Stimulated activated CD8-positive, alpha-beta memory T cell treated with anti-CD3 and anti-CD28 coated beads, Interleukin-7, amount 100 ng/mL, for 48 hours (primary cell): ENCODE data around the gene SEC61A2.
A peak's percentile ranks its signal among the peaks of the same experiment; 100 is the strongest.
"Not testable (repeated sequence)": the region's sequence is repeated elsewhere in the genome, so short reads cannot be mapped to it uniquely, and the experiment has no call there.

Experiments
- DNase-seq, 2 donors: peaks; one replicate each; pipeline ENCODE4 v3.0.0-alpha.2; 2020; ENCODE audit warnings: low read depth in 1 of 2; ENCODE audit errors: extremely low read depth in 1 of 2

SEC61A2 gene

GRCh38 chr10:12158111-12158510 lies 28.6 kb downstream of the SEC61A2 start:
- DNase-seq: no peak

- DNase-seq: no peak
These were observed 31.2 kb downstream of the SEC61A2 start for GRCh38 chr10:12160664-12161063.

DNA sequence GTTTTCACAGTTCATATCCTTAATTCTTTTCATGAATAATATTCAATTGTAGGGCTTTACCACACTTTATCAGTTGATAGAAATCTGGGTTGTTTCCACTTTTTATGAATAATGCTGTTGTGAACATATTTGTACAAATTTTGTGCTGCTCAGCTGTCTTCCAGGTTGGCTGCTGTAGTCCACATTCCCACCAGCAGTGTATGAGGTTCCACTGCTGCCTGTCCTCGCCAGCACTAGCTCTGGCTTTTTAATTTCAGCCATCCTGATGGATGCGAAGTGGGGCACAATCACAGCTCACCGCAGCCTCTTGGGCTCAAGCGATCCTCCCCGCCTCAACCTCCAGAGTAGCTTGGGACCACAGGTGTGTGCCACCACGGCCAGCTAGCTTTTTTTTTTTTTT lies 33.5 kb downstream of the SEC61A2 start:
- no peak for DNase-seq

DNA sequence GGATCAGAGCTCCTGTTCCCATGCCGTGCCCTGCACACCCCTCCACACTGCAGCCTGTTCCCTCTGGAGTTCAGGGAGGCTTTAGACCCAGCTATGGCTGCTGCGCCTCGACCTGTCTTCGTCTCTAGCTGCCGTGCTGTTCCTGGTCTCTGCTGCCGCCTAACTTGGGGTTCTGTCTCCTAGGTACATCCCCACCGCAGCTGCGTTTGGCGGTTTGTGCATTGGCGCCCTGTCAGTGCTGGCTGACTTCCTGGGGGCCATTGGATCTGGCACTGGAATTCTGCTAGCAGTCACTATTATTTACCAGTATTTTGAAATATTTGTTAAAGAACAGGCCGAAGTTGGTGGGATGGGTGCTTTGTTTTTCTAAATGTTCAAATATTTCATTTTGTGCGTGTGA lies 34.6 kb downstream of the SEC61A2 start:
- DNase-seq: no peak

DNA sequence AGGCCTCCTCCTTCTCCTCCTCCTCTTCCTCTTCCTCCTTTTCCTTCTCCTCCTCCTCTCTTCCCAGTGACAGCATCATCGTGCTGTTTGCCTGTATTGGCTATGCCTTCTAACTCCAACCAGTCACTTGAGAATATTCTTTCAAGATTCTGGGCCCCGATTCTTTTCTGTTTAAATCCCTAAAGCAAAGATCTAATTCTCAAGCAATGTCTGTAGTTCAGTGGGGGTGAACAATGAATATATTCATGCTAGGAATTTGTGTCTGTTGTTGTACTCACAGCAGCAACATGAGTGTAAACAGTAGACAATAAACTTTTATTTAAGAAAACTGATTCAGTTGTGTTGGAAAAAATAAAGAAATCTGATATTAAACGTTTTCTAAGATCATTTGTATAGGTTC lies 35.6 kb downstream of the SEC61A2 start:
- no peak for DNase-seq

- no peak for DNase-seq
These were observed 36.7 kb downstream of the SEC61A2 start for GRCh38 chr10:12165999-12166775.

DNA sequence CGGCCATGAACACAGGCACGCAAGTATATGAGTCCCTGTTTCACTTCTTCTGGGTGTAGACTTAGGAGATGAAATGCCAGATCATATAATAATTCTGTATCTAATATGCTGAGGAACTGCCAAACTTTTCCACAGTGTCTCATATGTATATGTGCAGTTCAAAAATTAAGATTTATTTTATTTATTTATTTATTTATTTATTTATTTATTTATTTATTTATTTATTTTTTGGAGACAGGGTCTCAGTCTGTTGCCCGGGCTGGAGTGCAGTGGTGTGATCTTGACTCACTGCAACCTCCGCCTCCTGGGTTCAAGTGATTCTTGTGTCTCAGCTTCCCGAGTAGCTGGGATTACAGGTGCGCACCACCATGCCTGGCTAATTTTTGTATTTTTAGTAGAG lies 42.0 kb downstream of the SEC61A2 start:
- DNase-seq: not testable (repeated sequence)

DNA sequence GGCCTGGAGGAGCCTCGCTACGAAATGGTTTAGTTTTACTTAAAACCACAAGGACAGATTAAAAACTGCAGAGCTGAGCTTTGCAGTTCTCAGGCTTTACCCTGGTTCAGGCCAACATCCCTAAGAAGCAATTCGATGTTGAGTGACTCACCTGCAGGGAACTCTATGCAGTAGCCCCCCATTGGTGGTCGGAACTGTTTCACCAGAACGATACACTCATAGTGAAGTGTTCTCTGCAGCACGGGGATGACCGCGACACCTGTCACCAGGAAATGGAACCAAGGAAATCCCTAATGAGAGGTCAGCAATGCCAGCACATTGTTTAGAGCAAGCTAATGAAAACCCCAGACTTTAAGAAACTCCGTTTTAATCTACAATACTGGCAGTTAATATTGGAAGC lies 48.2 kb downstream of the SEC61A2 start:
- DNase-seq: peak in 1 of 2 donors; percentile 60

- DNase-seq: no peak
These were observed 50.2 kb downstream of the SEC61A2 start for GRCh38 chr10:12179606-12180170.

DNA sequence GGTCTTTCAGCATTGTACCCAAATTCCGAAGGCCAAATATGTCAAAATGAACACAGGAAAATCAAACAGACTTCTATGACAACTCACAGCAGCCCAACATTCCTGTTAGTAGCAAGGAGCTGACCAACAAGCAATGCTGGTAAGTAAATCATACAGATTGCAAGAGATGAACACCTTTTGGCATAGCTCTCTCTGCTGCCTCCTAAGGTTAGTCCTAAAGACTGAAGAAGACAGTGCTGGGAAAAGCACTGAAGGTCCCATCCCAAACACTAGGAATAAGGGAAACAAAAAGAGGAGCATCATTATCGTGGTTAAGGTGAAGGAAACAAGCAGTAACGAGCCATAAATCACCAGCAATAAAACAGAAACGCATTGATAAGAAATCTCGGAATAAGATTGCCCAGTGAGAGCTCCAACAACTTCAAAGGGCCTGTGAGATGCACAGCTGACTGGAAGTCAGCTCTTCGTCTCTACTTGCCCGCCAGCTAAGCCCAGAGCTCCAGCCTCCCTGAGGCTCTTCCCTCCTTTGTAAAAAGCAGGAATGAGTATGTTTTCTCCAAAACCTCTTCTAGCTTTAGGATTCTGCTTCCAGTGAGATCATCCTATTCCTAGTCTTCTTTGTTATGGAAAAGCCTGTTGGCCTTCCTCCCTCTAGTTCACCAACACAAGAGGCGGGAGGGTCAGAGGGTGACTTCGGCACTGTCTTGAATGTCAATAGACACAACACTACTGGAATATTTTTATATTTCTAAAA lies 50.9 kb downstream of the SEC61A2 start:
- no peak for DNase-seq

DNA sequence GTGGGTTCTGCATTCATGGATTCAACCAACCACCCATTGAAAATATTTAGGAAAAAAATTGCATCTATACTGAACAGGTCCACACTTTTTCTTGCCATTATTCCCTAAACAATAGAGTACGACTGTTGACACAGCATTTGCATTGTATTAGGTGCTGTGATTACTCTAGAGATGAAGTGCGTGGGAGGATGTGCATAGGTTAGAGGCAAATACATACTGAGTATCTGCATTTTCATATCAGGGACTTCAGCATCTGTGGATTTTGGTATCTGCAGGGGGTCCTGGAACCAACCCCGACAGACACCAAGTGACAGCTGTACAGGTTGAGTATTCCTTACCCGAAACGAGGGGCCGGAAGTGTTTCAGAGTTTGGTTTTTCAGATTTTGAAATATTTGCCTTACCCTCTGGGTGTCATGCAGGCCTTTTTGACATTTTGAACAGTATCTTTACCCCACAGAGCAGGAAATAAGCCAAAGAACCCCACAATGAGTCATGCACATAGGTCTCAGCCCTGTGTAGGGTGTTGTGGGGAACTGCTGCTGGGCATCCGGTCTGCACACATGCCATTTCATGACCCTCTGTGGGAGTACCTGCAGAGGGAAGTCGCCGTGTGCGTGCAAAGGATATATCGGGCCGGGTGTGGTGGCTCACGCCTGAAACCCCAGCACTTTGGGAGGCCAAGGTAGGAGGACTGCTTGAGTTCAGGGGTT lies 51.7 kb downstream of the SEC61A2 start:
- DNase-seq: peak; percentile 54 to 79

DNA sequence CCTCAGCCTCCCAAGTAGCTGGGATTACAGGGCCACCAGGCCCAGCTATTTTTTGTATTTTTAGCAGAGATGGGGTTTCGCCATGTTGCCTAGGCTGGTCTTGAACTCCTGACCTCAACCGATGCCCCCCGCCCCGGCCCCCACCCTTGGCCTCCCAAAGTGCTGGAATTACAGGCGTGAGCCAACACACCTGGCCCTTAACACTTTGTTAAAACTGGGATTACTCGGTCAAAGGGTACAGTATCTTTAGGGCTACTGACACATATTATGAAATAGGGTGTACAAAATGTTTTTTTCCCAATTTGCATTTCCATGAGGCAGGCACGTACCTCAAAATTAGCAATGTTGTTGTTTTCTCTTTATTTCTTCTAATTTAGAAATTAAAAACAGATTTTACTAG lies 54.7 kb downstream of the SEC61A2 start:
- DNase-seq: no peak

- DNase-seq: peak in 1 of 2 donors; percentile 19
These were observed 56.8 kb downstream of the SEC61A2 start for GRCh38 chr10:12186323-12186722.

- DNase-seq: no peak
These were observed 57.9 kb downstream of the SEC61A2 start for GRCh38 chr10:12187321-12187905.

GRCh38 chr10:12188656-12189055 lies 59.2 kb downstream of the SEC61A2 start:
- DNase-seq: no peak

DNA sequence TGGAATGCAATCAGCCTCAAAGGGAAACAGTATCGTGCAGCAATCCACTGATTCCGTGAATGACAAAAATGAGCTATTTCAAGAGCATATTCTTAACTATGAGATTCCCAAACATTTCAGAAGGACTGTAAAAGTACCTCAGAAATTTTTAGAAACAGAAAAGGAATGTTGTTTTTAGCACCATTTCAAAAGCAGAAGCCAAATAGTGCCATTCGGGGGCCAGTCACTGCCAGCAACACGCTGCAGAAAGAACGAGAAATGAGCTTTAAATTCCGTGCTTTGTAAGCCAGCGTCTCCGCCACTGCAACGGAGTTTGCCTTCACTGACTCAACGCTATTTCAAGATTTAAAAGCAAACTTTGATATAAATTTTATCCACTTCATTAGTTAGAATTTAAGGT lies 59.9 kb downstream of the SEC61A2 start:
- DNase-seq: no peak

DNA sequence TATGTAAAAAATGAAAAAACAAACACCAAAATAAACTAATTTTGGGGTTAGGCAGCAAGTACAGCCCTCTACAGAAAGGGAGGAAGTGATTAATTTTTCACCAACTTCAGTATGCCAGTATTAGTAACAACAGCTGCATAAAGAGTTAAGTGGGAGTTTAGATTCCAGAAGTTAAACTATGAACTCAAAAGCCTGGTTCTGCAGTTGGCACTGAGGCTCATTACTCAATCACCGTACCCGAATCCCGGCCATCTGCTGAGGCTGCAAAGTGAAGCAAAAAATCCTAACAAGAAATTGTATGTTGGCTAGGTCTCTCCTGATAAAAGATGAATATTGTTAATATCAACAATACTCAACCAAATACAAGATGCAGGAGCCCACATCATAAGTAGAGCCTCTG lies 62.2 kb downstream of the SEC61A2 start:
- DNase-seq: no peak

DNA sequence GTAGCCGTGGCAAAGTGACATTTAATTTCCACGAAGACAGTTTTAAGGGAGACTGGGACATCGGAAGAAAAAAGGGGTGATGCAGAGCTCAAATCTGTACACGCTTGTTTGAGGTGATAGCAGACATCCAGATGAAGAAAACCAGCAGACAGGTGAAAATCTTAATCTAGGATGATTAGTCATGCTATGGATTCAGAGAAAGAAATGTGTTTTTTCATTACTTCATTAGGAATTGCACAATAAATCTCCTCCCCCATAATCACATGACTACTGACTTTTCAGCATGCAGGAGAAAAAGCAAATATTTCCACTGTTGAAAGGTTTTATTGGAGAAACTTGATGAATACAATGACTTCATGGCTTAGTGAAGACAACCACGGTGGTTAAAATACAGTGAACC lies 63.7 kb downstream of the SEC61A2 start:
- DNase-seq: no peak

DNA sequence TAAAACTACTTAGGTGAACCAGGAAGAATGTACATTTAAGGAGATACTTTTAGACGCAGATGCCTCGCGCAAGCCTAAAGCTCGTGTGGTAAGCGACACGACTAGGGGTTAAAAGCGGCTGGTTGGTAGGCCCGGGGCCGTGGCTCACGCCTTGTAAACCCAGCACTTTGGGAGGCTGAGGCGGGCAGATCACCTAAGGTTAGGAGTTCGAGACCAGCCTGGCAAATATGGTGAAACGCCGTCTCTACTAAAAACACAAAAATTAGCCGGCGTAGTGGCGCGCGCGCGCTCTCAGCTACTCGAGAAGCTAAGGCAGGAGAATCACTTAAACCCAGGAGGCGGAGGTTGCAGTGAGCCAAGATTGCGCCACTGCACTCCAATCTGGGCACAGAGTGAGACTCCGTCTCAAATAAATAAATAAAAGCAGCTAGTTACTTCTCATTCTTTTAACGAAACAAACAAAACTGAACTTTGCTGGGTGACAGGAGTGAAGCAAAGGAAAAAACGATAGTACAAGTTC lies 65.3 kb downstream of the SEC61A2 start:
- DNase-seq: no peak

DNA sequence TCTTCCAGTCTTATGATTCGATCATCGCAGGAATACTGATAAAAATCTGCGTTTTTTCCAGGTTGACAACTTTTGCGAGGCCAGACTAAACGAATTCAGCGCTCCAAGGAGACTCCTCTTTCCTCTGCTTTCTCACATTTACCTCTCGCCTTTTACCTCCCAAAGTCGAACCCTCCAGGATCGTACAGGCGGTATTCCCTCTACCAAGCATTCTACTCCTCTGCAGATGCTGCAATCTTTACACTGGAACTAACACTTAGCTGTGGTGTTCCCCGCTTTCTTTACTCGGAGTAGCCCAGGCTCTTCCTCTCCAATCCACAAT lies 65.8 kb downstream of the SEC61A2 start:
- DNase-seq: no peak
